T-helper 1 cell treated with Interleukin-12 subunit alpha and Interleukin-12 subunit beta and Interleukin-4 antibody, amounts not matched to agents 30 μg/mL and 1 μg/mL, for 36 hours (primary cell): Measurements from ENCODE around the gene LCTL.

Experiments used
- H3K27ac Mint-ChIP-seq: one replicate; pipeline ENCODE4 v1.8.0; 2021; ENCODE audit warnings: mild to moderate bottlenecking, mixed read lengths
- H3K27me3 Mint-ChIP-seq: one replicate; pipeline ENCODE4 v1.8.0; 2021; ENCODE audit warnings: low read depth, mixed read lengths
- H3K36me3 Mint-ChIP-seq: one replicate; pipeline ENCODE4 v1.8.0; 2021; ENCODE audit warnings: low read depth, mixed read lengths
- H3K4me1 Mint-ChIP-seq: one replicate; pipeline ENCODE4 v1.8.0; 2021; ENCODE audit warnings: low read depth, mixed read lengths
- H3K4me3 Mint-ChIP-seq: one replicate; pipeline ENCODE4 v1.8.0; 2021; ENCODE audit warnings: mild to moderate bottlenecking, moderate library complexity, mixed read lengths
- H3K9me3 Mint-ChIP-seq: one replicate; pipeline ENCODE4 v1.8.0; 2021; ENCODE audit warnings: mixed read lengths

Gene LCTL

GRCh38 chr15:66564136-66565041, 1.4 kb downstream of the LCTL start:
- Mint-ChIP-seq H3K4me3 (no peak overlapping the region), H3K9me3 (no peaks in the 10 kb centered on the region), H3K27ac (no peak overlapping the region), H3K27me3 (no peaks in the 10 kb centered on the region), H3K36me3 (no peaks in the 10 kb centered on the region), H3K4me1 (peaks cover 9% of the 10 kb centered on the region)

- no peaks in the 10 kb centered on the region for H3K36me3 Mint-ChIP-seq
- H3K27ac Mint-ChIP-seq: no peak overlapping the region
- H3K9me3 Mint-ChIP-seq: no peaks in the 10 kb centered on the region
- H3K4me3 Mint-ChIP-seq: no peak overlapping the region
- H3K27me3 Mint-ChIP-seq: no peaks in the 10 kb centered on the region
- peaks cover 9% of the 10 kb centered on the region for H3K4me1 Mint-ChIP-seq
Observed at GRCh38 chr15:66563566-66564110, 2.2 kb downstream of the LCTL start.

- Mint-ChIP-seq H3K36me3 (no peaks in the 10 kb centered on the region), H3K9me3 (no peaks in the 10 kb centered on the region), H3K27ac (no peak overlapping the region), H3K27me3 (no peaks in the 10 kb centered on the region), H3K4me1 (peaks cover 9% of the 10 kb centered on the region), H3K4me3 (no peak overlapping the region)
Observed at GRCh38 chr15:66563126-66563525, 2.7 kb downstream of the LCTL start.

GRCh38 chr15:66560856-66561525, 4.8 kb downstream of the LCTL start:
- Mint-ChIP-seq H3K4me3 (no peak overlapping the region), H3K27ac (no peak overlapping the region), H3K27me3 (no peaks in the 10 kb centered on the region), H3K9me3 (no peaks in the 10 kb centered on the region), H3K4me1 (no peaks in the 10 kb centered on the region), H3K36me3 (no peaks in the 10 kb centered on the region)

- H3K4me1 Mint-ChIP-seq: no peaks in the 10 kb centered on the region
- no peaks in the 10 kb centered on the region for H3K27me3 Mint-ChIP-seq
- no peak overlapping the region for H3K4me3 Mint-ChIP-seq
- peaks cover 4% of the 10 kb centered on the region for H3K9me3 Mint-ChIP-seq
- no peak overlapping the region for H3K27ac Mint-ChIP-seq
- no peaks in the 10 kb centered on the region for H3K36me3 Mint-ChIP-seq
Observed at GRCh38 chr15:66558271-66558670, 7.5 kb downstream of the LCTL start.

- Mint-ChIP-seq H3K4me1 (no peaks in the 10 kb centered on the region), H3K36me3 (peaks cover 6% of the 10 kb centered on the region), H3K27ac (no peak overlapping the region), H3K27me3 (no peaks in the 10 kb centered on the region), H3K4me3 (no peak overlapping the region), H3K9me3 (peaks cover 4% of the 10 kb centered on the region)
Observed at GRCh38 chr15:66555685-66556084, 10.1 kb downstream of the LCTL start.

- Mint-ChIP-seq H3K4me3 (no peak overlapping the region), H3K36me3 (peaks cover 18% of the 10 kb centered on the region), H3K27me3 (no peaks in the 10 kb centered on the region)
Observed at GRCh38 chr15:66545255-66545654, 20.5 kb downstream of the LCTL start.

GRCh38 chr15:66542896-66543295, 22.9 kb downstream of the LCTL start:
- Mint-ChIP-seq H3K27me3 (no peaks in the 10 kb centered on the region), H3K27ac (no peak overlapping the region), H3K36me3 (peaks cover 23% of the 10 kb centered on the region), H3K4me1 (peaks cover 3% of the 10 kb centered on the region), H3K4me3 (no peak overlapping the region), H3K9me3 (no peaks in the 10 kb centered on the region)

More at GRCh38 chr15:66545255-66545654, 20.5 kb downstream of the LCTL start:
- Mint-ChIP-seq H3K27ac (no peak overlapping the region), H3K4me1 (peaks cover 3% of the 10 kb centered on the region), H3K9me3 (no peaks in the 10 kb centered on the region)

- Mint-ChIP-seq H3K27ac (no peak overlapping the region), H3K4me3 (no peak overlapping the region), H3K27me3 (no peaks in the 10 kb centered on the region), H3K9me3 (no peaks in the 10 kb centered on the region), H3K4me1 (no peaks in the 10 kb centered on the region), H3K36me3 (peaks cover 16% of the 10 kb centered on the region)
Observed at GRCh38 chr15:66535056-66535455, 30.7 kb downstream of the LCTL start.

- no peaks in the 10 kb centered on the region for H3K27me3 Mint-ChIP-seq
- H3K4me3 Mint-ChIP-seq: no peak overlapping the region
- H3K36me3 Mint-ChIP-seq: peaks cover 22% of the 10 kb centered on the region
- H3K4me1 Mint-ChIP-seq: peaks cover 6% of the 10 kb centered on the region
- no peak overlapping the region for H3K27ac Mint-ChIP-seq
- no peaks in the 10 kb centered on the region for H3K9me3 Mint-ChIP-seq
Observed at GRCh38 chr15:66524838-66525237, 41.0 kb downstream of the LCTL start.

- Mint-ChIP-seq H3K9me3 (no peaks in the 10 kb centered on the region), H3K36me3 (peaks cover 18% of the 10 kb centered on the region), H3K27ac (no peak overlapping the region), H3K4me3 (no peak overlapping the region), H3K4me1 (peaks cover 6% of the 10 kb centered on the region), H3K27me3 (no peaks in the 10 kb centered on the region)
Observed at GRCh38 chr15:66523926-66524325, 41.9 kb downstream of the LCTL start.

GRCh38 chr15:66515901-66516322, 49.9 kb downstream of the LCTL start:
- Mint-ChIP-seq H3K27ac (no peak overlapping the region), H3K4me3 (no peak overlapping the region), H3K4me1 (peaks cover 2% of the 10 kb centered on the region), H3K9me3 (no peaks in the 10 kb centered on the region), H3K27me3 (no peaks in the 10 kb centered on the region), H3K36me3 (peaks cover 24% of the 10 kb centered on the region)

- Mint-ChIP-seq H3K36me3 (peaks cover 24% of the 10 kb centered on the region), H3K4me1 (peaks cover 2% of the 10 kb centered on the region), H3K27me3 (no peaks in the 10 kb centered on the region), H3K9me3 (no peaks in the 10 kb centered on the region), H3K4me3 (no peak overlapping the region), H3K27ac (no peak overlapping the region)
Observed at GRCh38 chr15:66514586-66514985, 51.2 kb downstream of the LCTL start.

GRCh38 chr15:66508293-66508883, 57.4 kb downstream of the LCTL start:
- Mint-ChIP-seq H3K27me3 (no peaks in the 10 kb centered on the region), H3K27ac (peak overlapping the region; percentile 13), H3K4me3 (no peak overlapping the region), H3K36me3 (peaks cover 14% of the 10 kb centered on the region), H3K4me1 (peaks cover 24% of the 10 kb centered on the region), H3K9me3 (no peaks in the 10 kb centered on the region)
